Measurements from ENCODE around the gene STK32A. TPM values are rescaled to one million over a fixed set of nuclear protein-coding genes. Genes with fewer than 3 reads are reported as not detected.

STK32A gene
- total RNA-seq, 1 experiment from 2014 or later = 1.2 TPM

DNA sequence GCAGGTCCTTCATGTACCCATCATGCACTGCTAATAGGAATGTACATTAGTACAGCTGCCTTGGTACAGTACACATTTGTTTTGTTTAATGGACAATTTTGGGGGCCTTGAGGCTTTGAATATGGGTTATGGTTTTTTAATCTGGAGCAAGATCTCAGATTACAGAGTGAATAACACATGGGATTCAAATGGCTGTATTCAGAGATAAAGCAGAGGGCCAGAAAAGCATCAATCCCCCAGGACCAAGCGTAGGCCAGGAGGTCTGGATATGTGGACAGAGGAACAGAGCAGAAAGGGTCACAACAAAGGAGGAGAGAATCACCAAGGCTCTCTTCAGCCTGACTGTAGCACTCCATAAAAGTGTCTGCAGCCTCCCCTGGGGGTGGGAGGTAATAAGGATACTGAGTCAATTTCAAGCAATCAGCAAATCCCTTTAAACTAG, 47.7 kb upstream of the STK32A start:
- no peak overlapping the region for H3K4me2 ChIP-seq (ENCODE audit: low read length)
- no peak overlapping the region for H2AFZ ChIP-seq (ENCODE audit: low read depth, low read length, poor library complexity, severe bottlenecking)
- H3K9me3 ChIP-seq (ENCODE audit: control insufficient read depth in 1 of 2, insufficient read depth in 1 of 2, low read depth in 1 of 2, low read length in 2 of 2) = no peaks in the 10 kb centered on the region
- H3K4me1 ChIP-seq (ENCODE audit: control insufficient read depth in 1 of 2, insufficient read depth in 2 of 2, low read length in 2 of 2) = no peaks in the 10 kb centered on the region
- BruUV-seq (replicated peaks) = no TSS peak
- ChIA-PET CTCF (interaction anchor here (1.9 to 2.4 kb wide), 2 partner anchors 182 to 644 kb away, joined by 7 to 41 read pairs; no protein-coding TSS in a partner anchor), POLR2A (no interaction called here), RAD21 (ENCODE audit: low non-redundant PET in 1 of 2, low total read pairs in 2 of 2, uncharacterized antibody in 2 of 2, unreplicated experiment in 2 of 2) (no interaction called here)
- no peak overlapping the region for H3K4me3 ChIP-seq (replicated peaks in 1 of 2; ENCODE audit: low read depth in 1 of 2, low read length in 2 of 2)
- no peaks in the 10 kb centered on the region for H3K9me2 ChIP-seq (ENCODE audit: insufficient read depth)
- H3K27me3 ChIP-seq (ENCODE audit: insufficient read depth, low read length) = no peaks in the 10 kb centered on the region
- H4K20me1 ChIP-seq (ENCODE audit: insufficient read depth) = no peaks in the 10 kb centered on the region
- no peak overlapping the region for H3K9ac ChIP-seq (ENCODE audit: low read length)
- no peak for ATAC-seq
- no peak for DNase-seq (ENCODE audit: low read depth, low spot score)
- H3K36me3 ChIP-seq (ENCODE audit: control insufficient read depth in 1 of 2, insufficient read depth in 2 of 2, low read length in 2 of 2) = no peaks in the 10 kb centered on the region
- TF ChIP-seq JUND (IDR thresholded peaks at IDR 0.05) (no peak), RAD21 (IDR thresholded peaks at IDR 0.05; ENCODE audit: low read depth) (no peak), FOSL1 (IDR thresholded peaks at IDR 0.05; ENCODE audit: low read depth) (no peak), EZH2 (IDR thresholded peaks at IDR 0.05) (no peak), CBX3 (IDR thresholded peaks at IDR 0.05; ENCODE audit: low read depth) (no peak), EZH2phosphoT487 (IDR thresholded peaks at IDR 0.05; ENCODE audit: borderline replicate concordance) (no peak)
- TF ChIP-seq, protein P1, sequence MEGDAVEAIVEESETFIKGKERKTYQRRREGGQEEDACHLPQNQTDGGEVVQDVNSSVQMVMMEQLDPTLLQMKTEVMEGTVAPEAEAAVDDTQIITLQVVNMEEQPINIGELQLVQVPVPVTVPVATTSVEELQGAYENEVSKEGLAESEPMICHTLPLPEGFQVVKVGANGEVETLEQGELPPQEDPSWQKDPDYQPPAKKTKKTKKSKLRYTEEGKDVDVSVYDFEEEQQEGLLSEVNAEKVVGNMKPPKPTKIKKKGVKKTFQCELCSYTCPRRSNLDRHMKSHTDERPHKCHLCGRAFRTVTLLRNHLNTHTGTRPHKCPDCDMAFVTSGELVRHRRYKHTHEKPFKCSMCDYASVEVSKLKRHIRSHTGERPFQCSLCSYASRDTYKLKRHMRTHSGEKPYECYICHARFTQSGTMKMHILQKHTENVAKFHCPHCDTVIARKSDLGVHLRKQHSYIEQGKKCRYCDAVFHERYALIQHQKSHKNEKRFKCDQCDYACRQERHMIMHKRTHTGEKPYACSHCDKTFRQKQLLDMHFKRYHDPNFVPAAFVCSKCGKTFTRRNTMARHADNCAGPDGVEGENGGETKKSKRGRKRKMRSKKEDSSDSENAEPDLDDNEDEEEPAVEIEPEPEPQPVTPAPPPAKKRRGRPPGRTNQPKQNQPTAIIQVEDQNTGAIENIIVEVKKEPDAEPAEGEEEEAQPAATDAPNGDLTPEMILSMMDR (IDR thresholded peaks at IDR 0.05 in 2 of 3, conservative IDR thresholded peaks at IDR 0.05 in 1 of 3; ENCODE audit: borderline replicate concordance in 1 of 3, insufficient read depth in 1 of 3, low read depth in 2 of 3, low read length in 2 of 3) = no peak
- TF ChIP-seq, protein P2, sequence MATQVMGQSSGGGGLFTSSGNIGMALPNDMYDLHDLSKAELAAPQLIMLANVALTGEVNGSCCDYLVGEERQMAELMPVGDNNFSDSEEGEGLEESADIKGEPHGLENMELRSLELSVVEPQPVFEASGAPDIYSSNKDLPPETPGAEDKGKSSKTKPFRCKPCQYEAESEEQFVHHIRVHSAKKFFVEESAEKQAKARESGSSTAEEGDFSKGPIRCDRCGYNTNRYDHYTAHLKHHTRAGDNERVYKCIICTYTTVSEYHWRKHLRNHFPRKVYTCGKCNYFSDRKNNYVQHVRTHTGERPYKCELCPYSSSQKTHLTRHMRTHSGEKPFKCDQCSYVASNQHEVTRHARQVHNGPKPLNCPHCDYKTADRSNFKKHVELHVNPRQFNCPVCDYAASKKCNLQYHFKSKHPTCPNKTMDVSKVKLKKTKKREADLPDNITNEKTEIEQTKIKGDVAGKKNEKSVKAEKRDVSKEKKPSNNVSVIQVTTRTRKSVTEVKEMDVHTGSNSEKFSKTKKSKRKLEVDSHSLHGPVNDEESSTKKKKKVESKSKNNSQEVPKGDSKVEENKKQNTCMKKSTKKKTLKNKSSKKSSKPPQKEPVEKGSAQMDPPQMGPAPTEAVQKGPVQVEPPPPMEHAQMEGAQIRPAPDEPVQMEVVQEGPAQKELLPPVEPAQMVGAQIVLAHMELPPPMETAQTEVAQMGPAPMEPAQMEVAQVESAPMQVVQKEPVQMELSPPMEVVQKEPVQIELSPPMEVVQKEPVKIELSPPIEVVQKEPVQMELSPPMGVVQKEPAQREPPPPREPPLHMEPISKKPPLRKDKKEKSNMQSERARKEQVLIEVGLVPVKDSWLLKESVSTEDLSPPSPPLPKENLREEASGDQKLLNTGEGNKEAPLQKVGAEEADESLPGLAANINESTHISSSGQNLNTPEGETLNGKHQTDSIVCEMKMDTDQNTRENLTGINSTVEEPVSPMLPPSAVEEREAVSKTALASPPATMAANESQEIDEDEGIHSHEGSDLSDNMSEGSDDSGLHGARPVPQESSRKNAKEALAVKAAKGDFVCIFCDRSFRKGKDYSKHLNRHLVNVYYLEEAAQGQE (IDR thresholded peaks at IDR 0.05; ENCODE audit: low read depth) = no peak
- TF ChIP-seq, protein P3, sequence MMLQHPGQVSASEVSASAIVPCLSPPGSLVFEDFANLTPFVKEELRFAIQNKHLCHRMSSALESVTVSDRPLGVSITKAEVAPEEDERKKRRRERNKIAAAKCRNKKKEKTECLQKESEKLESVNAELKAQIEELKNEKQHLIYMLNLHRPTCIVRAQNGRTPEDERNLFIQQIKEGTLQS (IDR thresholded peaks at IDR 0.05) = no peak
- intact Hi-C loops (cut with micrococcal nuclease) = no loop called here
- no peak overlapping the region for H3K27ac ChIP-seq (ENCODE audit: low read depth, low read length)
- H3K79me2 ChIP-seq (ENCODE audit: insufficient read depth, low read length) = no peaks in the 10 kb centered on the region
